SK-N-SH treated with all-trans-retinoic acid at 6 μM for 48 hours (cell line): ENCODE measurements around the gene RAC2.

Experiments used
- SNAI2 ChIP-seq: fragments of 250-450 bp; sonication (Bioruptor Pico); IDR thresholded peaks from 2 replicates; pipeline ENCODE4 v1.5.0; 2020; ENCODE audit warnings: mild to moderate bottlenecking, moderate library complexity
- ZFP30 ChIP-seq: fragments of 450-650 bp; formaldehyde crosslinking; IDR thresholded peaks from 2 replicates; pipeline ENCODE4 v1.5.0; 2022; ENCODE audit warnings: mild to moderate bottlenecking, moderate library complexity
- ZNF70 ChIP-seq: fragments of 450-650 bp; formaldehyde crosslinking; IDR thresholded peaks from 2 replicates; pipeline ENCODE4 v1.5.0; 2020; ENCODE audit warnings: mild to moderate bottlenecking, moderate library complexity
- TF ChIP-seq, protein P1 (sequence below): fragments of 250-450 bp; sonication (Bioruptor Pico); IDR thresholded peaks from 2 replicates; pipeline ENCODE4 v1.5.1; 2021; ENCODE audit warnings: mild to moderate bottlenecking, moderate library complexity

GRCh38 chr22:37292641-37293040 lies 48.6 kb upstream of the RAC2 start:
- TF ChIP-seq ZFP30 (CRISPR knock-in tag) (no peak), SNAI2 (CRISPR knock-in tag) (no peak), ZNF70 (CRISPR knock-in tag) (no peak)
- TF ChIP-seq, protein P1, sequence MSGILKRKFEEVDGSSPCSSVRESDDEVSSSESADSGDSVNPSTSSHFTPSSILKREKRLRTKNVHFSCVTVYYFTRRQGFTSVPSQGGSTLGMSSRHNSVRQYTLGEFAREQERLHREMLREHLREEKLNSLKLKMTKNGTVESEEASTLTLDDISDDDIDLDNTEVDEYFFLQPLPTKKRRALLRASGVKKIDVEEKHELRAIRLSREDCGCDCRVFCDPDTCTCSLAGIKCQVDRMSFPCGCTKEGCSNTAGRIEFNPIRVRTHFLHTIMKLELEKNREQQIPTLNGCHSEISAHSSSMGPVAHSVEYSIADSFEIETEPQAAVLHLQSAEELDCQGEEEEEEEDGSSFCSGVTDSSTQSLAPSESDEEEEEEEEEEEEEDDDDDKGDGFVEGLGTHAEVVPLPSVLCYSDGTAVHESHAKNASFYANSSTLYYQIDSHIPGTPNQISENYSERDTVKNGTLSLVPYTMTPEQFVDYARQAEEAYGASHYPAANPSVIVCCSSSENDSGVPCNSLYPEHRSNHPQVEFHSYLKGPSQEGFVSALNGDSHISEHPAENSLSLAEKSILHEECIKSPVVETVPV (CRISPR knock-in tag) = no peak
